PC-9 (cell line): Measurements from ENCODE around the gene ARHGAP42. TPM values are rescaled to one million over a fixed set of nuclear protein-coding genes. Genes with fewer than 3 reads are reported as not detected.

Experiments used
- BruUV-seq: library from RNA; stranded (reverse); fragments of 400-500 nt; replicated peaks from 2 replicates; lab custom pipeline; 2021; lab: Mats Ljungman, UMichigan
- CTCF ChIA-PET: fragments of 300-600 bp; sonication (Branson Sonifier 250); formaldehyde crosslinking; loops from one replicate; lab custom pipeline; 2022; ENCODE audit warnings: antibody characterized with exemption; lab: Charles Lee
- POLR2A ChIA-PET: fragments of 300-600 bp; sonication (Branson Sonifier 250); formaldehyde crosslinking; loops from one replicate; lab custom pipeline; 2022; ENCODE audit warnings: antibody characterized with exemption; ENCODE audit not compliant: unreplicated experiment; lab: Charles Lee
- DNase-seq, 2 experiments: peaks; one replicate each; pipeline versions ENCODE4 v3.0.0 to v3.0.0-alpha.2; 2015 to 2022; ENCODE audit warnings: mixed read lengths in 1 of 2
- H2AFZ ChIP-seq: fragments of 200-600 bp; sonication (generic); 2 replicates; pipeline ENCODE4 v1.8.1; 2017; ENCODE audit warnings: antibody characterized with exemption
- H3F3A ChIP-seq: fragments of 200-600 bp; sonication (generic); 2 replicates; pipeline ENCODE4 v1.8.1; 2017; ENCODE audit warnings: antibody characterized with exemption, mild to moderate bottlenecking, low read depth; ENCODE audit not compliant: insufficient read depth
- H3K27ac ChIP-seq: fragments of 200-600 bp; sonication (generic); 2 replicates; pipeline ENCODE4 v1.6.1; 2016; ENCODE audit warnings: mixed run types
- H3K27me3 ChIP-seq: fragments of 200-600 bp; sonication (generic); 2 replicates; pipeline ENCODE4 v1.6.1; 2016; ENCODE audit warnings: low read depth, mixed run types; ENCODE audit not compliant: insufficient read depth
- H3K36me3 ChIP-seq: fragments of 200-600 bp; sonication (generic); 2 replicates; pipeline ENCODE4 v1.6.1; 2016; ENCODE audit warnings: low read depth, mixed run types
- H3K4me1 ChIP-seq: fragments of 200-600 bp; sonication (generic); replicated peaks from 2 replicates; pipeline ENCODE4 v1.6.1; 2016; ENCODE audit warnings: mixed run types; ENCODE audit not compliant: insufficient read depth
- H3K4me2 ChIP-seq: fragments of 200-600 bp; sonication (generic); 2 replicates; pipeline ENCODE4 v1.6.1; 2017; ENCODE audit warnings: mixed run types
- H3K4me3 ChIP-seq: fragments of 200-600 bp; sonication (generic); 2 replicates; pipeline ENCODE4 v1.6.1; 2016; ENCODE audit warnings: mixed run types
- H3K79me2 ChIP-seq: fragments of 200-600 bp; sonication (generic); 2 replicates; pipeline ENCODE4 v1.6.1; 2017; ENCODE audit warnings: low read depth, mixed run types
- H3K9me2 ChIP-seq: fragments of 200-600 bp; sonication (generic); 2 replicates; pipeline ENCODE4 v1.8.1; 2017; ENCODE audit warnings: mild to moderate bottlenecking; ENCODE audit not compliant: insufficient read depth
- H3K9me3 ChIP-seq: fragments of 200-600 bp; sonication (generic); 2 replicates; pipeline ENCODE4 v1.8.1; 2016; ENCODE audit warnings: low read depth; ENCODE audit not compliant: insufficient read depth
- H4K20me1 ChIP-seq: fragments of 200-600 bp; sonication (generic); 2 replicates; pipeline ENCODE4 v1.8.1; 2017; ENCODE audit not compliant: insufficient read depth
- CTCF ChIP-seq: fragments of 200-600 bp; sonication (generic); conservative IDR thresholded peaks from 2 replicates; pipeline ENCODE4 v1.6.1; 2017; ENCODE audit warnings: mixed run types, antibody characterized with exemption, mild to moderate bottlenecking, moderate library complexity
- EZH2 ChIP-seq: fragments of 200-600 bp; sonication (generic); IDR thresholded peaks from 2 replicates; pipeline ENCODE4 v1.8.0; 2017; ENCODE audit warnings: antibody characterized with exemption, low read depth
- intact Hi-C: fragments of 100-400 bp; cut with micrococcal nuclease; formaldehyde crosslinking; loops from one replicate; pipeline ENCODE4 v1.10.0; 2022; ENCODE audit not compliant: unreplicated experiment
- total RNA-seq: library from RNA; stranded (reverse); gene quantifications from 2 replicates; pipeline ENCODE4 v1.2.3, GENCODE V29; 2021

The ARHGAP42 gene
- total RNA-seq, 1 experiment from 2014 or later = 12.8 TPM

- Histone ChIP-seq H3K9me2 (0 out of 2 replicates have a peak, but pooled peaks cover 6% of the 10 kb centered on the region), H3K4me2 (no peak overlapping the region), H3K4me3 (no peak overlapping the region), H4K20me1 (no peaks in the 10 kb centered on the region), H3K27me3 (no peaks in the 10 kb centered on the region), H3K27ac (no peak overlapping the region), H3K79me2 (no peaks in the 10 kb centered on the region), H2AFZ (no peak overlapping the region), H3K36me3 (no peaks in the 10 kb centered on the region), H3F3A (no peaks in the 10 kb centered on the region), H3K4me1 (no peaks in the 10 kb centered on the region), H3K9me3 (no peaks in the 10 kb centered on the region)
- ChIA-PET CTCF (no interaction called here), POLR2A (no interaction called here)
- no peak for DNase-seq
- BruUV-seq = no TSS peak
- intact Hi-C loops = no loop called here
- TF ChIP-seq CTCF (no peak), EZH2 (no peak)
Observed at GRCh38 chr11:100902454-100903141, 215.5 kb downstream of the ARHGAP42 start.

- POLR2A ChIA-PET = no interaction called here
- no peaks in the 10 kb centered on the region for H3K27me3 ChIP-seq
- H3K4me2 ChIP-seq = no peak overlapping the region
- no peaks in the 10 kb centered on the region for H3K36me3 ChIP-seq
- no peaks in the 10 kb centered on the region for H3F3A ChIP-seq
- no peak for DNase-seq
- no peaks in the 10 kb centered on the region for H4K20me1 ChIP-seq
- TF ChIP-seq CTCF = no peak
- no peak overlapping the region for H3K4me3 ChIP-seq
- no peaks in the 10 kb centered on the region for H3K79me2 ChIP-seq
- H3K9me3 ChIP-seq = no peaks in the 10 kb centered on the region
- BruUV-seq = no TSS peak
- no peak overlapping the region for H2AFZ ChIP-seq
- H3K27ac ChIP-seq = no peak overlapping the region
- intact Hi-C loops = no loop called here
- H3K4me1 ChIP-seq = no peaks in the 10 kb centered on the region
- H3K9me2 ChIP-seq = 0 out of 2 replicates have a peak, but pooled peaks cover 6% of the 10 kb centered on the region
- CTCF ChIA-PET = no interaction called here
Observed at GRCh38 chr11:100903284-100903683, 216.2 kb downstream of the ARHGAP42 start.

GRCh38 chr11:100905684-100906083 lies 218.6 kb downstream of the ARHGAP42 start:
- 0 out of 2 replicates have a peak, but pooled peaks cover 6% of the 10 kb centered on the region for H3K9me2 ChIP-seq
- no peak overlapping the region for H3K27ac ChIP-seq
- POLR2A ChIA-PET = no interaction called here
- CTCF ChIA-PET = no interaction called here
- no peaks in the 10 kb centered on the region for H3F3A ChIP-seq
- no TSS peak for BruUV-seq
- no peaks in the 10 kb centered on the region for H4K20me1 ChIP-seq
- H3K4me3 ChIP-seq = no peak overlapping the region
- TF ChIP-seq CTCF = no peak
- no peak for TF ChIP-seq EZH2
- H3K36me3 ChIP-seq = no peaks in the 10 kb centered on the region
- intact Hi-C loops = no loop called here
- H2AFZ ChIP-seq = no peak overlapping the region
- H3K4me2 ChIP-seq = no peak overlapping the region
- no peaks in the 10 kb centered on the region for H3K79me2 ChIP-seq
- no peaks in the 10 kb centered on the region for H3K9me3 ChIP-seq
- no peaks in the 10 kb centered on the region for H3K27me3 ChIP-seq
- no peak for DNase-seq
- H3K4me1 ChIP-seq = no peaks in the 10 kb centered on the region
